C4-2B (cell line): ENCODE measurements around the gene ZDHHC14.

Source experiments
- CTCF ChIP-seq: fragments of 450-650 bp; conservative IDR thresholded peaks from 2 replicates; pipeline ENCODE4 v1.5.1; 2017; ENCODE audit warnings: mild to moderate bottlenecking
- ZFX ChIP-seq: fragments of 450-650 bp; IDR thresholded peaks from 2 replicates; pipeline ENCODE4 v1.6.1; 2017

GRCh38 chr6:157420497-157420896 is 39.5 kb downstream of the ZDHHC14 start:
- no peak for TF ChIP-seq CTCF
- TF ChIP-seq ZFX, result no peak
